ENCODE measurements around the gene CTSE. TPM values are rescaled to one million over a fixed set of nuclear protein-coding genes. Genes with fewer than 3 reads are reported as not detected.
A peak's percentile ranks its signal among the peaks of the same experiment; 100 is the strongest.
"Not testable (repeated sequence)": the region's sequence is repeated elsewhere in the genome, so short reads cannot be mapped to it uniquely, and the experiment has no call there.

The CTSE gene
- total RNA-seq, 1 donor from 2014 or later = 42.0 TPM

DNA sequence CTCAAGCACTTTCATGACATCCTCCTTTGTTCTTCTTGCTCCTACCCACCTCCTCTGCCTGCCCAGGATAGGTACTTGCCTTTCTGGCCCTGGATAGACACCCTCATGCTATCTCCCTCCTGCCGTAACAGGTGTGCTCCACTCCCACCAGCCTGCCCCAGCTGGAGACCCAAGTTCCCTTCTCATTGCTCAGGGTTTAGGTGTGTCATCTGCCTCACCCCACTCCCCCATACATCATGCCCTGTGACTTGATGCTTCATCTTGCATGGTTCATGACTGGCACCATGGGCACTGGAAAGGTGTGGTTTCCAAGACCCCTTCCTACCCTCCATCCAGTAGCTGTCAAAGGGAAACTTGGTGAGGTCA is 35.2 kb upstream of the CTSE start:
- peaks cover 7% of the 10 kb centered on the region for H3K9me3 Mint-ChIP-seq
- DNase-seq (ENCODE audit: extremely low spot score, unreplicated experiment) = no peak
- no peak overlapping the region for H3K27ac Mint-ChIP-seq
- TF ChIP-seq, protein P1, sequence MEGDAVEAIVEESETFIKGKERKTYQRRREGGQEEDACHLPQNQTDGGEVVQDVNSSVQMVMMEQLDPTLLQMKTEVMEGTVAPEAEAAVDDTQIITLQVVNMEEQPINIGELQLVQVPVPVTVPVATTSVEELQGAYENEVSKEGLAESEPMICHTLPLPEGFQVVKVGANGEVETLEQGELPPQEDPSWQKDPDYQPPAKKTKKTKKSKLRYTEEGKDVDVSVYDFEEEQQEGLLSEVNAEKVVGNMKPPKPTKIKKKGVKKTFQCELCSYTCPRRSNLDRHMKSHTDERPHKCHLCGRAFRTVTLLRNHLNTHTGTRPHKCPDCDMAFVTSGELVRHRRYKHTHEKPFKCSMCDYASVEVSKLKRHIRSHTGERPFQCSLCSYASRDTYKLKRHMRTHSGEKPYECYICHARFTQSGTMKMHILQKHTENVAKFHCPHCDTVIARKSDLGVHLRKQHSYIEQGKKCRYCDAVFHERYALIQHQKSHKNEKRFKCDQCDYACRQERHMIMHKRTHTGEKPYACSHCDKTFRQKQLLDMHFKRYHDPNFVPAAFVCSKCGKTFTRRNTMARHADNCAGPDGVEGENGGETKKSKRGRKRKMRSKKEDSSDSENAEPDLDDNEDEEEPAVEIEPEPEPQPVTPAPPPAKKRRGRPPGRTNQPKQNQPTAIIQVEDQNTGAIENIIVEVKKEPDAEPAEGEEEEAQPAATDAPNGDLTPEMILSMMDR (conservative IDR thresholded peaks at IDR 0.05) = no peak
- H3K27me3 Mint-ChIP-seq = peaks cover 10% of the 10 kb centered on the region
- H3K4me3 Mint-ChIP-seq = no peak overlapping the region
- H3K36me3 Mint-ChIP-seq = no peaks in the 10 kb centered on the region
- H3K4me1 Mint-ChIP-seq (ENCODE audit: unreplicated experiment) = no peaks in the 10 kb centered on the region

DNA sequence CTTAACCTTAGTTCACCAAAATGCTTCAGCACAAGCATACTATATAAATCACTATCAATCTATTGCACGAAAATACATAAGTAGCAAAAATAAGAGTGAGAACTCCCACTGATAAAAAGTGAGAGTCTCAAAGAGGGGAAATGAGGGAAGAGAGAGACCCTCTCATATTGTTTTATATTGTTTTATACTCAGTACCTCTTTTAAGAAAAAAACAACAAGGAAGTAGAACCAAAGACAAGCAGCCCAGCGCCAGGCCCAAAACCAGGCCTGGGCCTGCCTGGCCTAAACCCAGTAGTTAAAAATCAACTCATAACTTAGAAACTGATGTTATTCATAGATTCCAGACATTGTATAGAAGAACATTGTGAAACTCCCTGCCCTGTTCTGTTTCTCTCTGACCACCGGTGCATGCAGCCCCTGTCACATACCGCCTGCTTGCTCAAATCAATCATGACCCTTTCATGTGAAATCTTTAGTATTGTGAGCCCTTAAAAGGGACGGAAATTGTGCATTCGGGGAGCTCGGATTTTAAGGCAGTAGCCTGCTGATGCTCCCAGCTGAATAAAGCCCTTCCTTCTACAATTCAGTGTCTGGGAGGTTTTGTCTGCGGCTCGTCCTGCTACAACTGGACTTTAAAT is 34.7 kb upstream of the CTSE start:
- not testable (repeated sequence) for H3K27me3 Mint-ChIP-seq; DNase-seq (ENCODE audit: extremely low spot score, unreplicated experiment); H3K4me1 Mint-ChIP-seq (ENCODE audit: unreplicated experiment); H3K36me3 Mint-ChIP-seq; H3K27ac Mint-ChIP-seq; H3K9me3 Mint-ChIP-seq; H3K4me3 Mint-ChIP-seq

DNA sequence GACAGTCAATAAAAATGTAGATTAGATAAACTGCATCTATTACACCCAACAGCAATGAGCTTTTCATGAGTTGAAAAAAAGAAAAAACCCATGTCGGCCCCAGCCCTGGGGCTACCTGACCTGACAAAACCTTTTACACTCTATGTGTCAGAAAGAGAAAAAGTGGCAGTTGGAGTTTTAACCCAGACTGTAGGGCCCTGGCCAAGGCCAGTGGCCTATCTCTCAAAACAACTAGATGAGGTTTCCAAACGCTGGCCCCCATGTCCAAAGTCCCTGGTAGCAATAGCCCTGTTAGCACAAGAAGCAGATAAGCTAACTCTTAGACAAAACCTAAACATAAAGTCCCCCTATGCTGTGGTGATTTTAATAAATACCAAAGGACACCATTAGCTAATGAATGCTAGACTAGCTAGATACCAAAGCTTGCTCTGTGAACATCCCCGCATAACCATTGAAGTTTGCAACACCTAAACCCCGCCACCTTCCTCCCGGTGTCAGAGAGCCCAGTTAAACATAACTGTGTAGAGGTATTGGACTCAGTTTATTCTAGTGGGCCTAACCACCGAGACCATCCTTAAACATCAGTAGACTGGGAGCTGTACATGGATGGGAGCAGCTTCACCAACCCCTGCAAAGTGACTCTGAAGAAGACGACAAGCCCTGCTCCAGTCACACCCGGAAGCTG is 32.1 kb upstream of the CTSE start:
- DNase-seq (ENCODE audit: extremely low spot score, unreplicated experiment); H3K9me3 Mint-ChIP-seq; H3K36me3 Mint-ChIP-seq; H3K4me1 Mint-ChIP-seq (ENCODE audit: unreplicated experiment); H3K4me3 Mint-ChIP-seq; H3K27me3 Mint-ChIP-seq: not testable (repeated sequence)
- peak overlapping the region; percentile 27 for H3K27ac Mint-ChIP-seq

DNA sequence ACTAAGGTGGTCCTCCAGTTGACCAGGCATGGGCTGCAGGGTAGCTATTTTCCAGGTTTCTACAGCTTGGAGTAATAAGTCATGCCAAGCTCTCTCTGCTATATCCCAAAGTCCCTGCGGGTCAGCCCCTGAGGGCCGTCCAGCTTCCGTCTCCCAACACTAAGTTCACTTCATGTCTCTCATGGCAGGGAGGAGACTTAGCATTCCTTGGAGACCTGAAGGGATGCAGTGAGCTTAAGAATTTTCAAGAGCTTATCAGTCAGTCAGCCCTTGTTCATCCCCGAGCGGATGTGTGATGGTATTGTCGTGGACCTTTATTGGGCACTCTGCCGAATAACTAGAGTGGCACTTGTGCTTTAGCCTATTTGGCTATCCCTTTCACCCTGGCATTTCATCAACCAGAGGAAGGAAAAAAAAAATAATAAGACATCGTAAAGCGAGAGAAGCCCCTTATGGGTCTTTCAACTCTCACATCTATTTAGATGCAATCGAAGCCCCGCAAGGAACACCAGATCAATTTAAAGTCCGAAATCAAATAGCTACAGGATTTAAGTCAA is 31.5 kb upstream of the CTSE start:
- not testable (repeated sequence) for H3K9me3 Mint-ChIP-seq; DNase-seq (ENCODE audit: extremely low spot score, unreplicated experiment); H3K27ac Mint-ChIP-seq; H3K4me3 Mint-ChIP-seq; H3K4me1 Mint-ChIP-seq (ENCODE audit: unreplicated experiment); H3K36me3 Mint-ChIP-seq; H3K27me3 Mint-ChIP-seq

DNA sequence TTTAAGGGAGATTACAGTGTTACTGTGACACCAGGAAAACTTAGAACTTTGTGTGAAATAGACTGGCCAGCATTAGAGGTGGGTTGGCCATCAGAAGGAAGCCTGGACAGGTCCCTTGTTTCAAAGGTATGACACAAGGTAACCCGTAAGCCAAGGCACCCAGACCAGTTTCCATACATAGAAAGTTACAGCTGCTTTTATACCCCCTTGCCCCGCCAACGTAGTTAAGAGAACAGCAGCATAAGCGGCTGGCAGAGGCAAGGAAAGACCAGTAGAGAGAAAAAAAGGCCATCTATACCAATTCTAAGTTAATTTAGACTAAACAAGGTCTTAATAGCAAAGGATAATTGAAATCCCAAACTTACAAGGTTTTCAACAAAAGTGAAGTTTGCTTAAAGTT is 29.9 kb upstream of the CTSE start:
- not testable (repeated sequence) for H3K9me3 Mint-ChIP-seq; H3K4me1 Mint-ChIP-seq (ENCODE audit: unreplicated experiment); H3K27ac Mint-ChIP-seq; H3K4me3 Mint-ChIP-seq; DNase-seq (ENCODE audit: extremely low spot score, unreplicated experiment); H3K36me3 Mint-ChIP-seq; H3K27me3 Mint-ChIP-seq

DNA sequence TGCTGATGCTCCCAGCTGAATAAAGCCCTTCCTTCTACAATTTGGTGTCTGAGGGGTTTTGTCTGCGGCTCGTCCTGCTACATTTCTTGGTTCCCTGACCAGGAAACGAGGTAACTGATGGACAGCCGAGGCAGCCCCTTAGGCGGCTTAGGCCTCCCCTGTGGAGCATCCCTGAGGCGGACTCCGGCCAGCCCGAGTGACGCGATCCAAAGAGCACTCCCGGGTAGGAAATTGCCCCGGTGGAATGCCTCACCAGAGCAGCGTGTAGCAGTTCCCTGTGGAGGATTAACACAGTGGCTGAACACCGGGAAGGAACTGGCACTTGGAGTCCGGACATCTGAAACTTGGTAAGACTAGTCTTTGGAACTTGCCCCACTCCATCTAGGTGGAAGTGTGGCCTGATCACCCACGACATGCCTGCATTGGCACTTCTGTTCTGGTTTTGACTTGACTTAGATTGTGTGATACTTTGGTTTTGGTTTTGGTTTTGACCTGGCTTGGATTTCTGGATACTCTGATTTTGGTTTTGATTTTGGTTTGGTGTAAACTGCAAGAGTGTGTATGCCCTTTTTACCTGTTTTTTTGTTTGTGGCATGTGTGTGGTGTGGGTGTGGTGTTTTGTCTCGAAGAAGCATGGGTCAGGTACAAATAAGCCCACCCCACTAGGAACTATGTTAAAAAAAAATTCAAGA is 29.4 kb upstream of the CTSE start, which contains the start of gene RHEX:
RHEX (plus strand) TSS at position 255 of the 692 bp plus-strand sequence. CDS start 44,656 bp downstream, outside the sequence.
- not testable (repeated sequence) for H3K27me3 Mint-ChIP-seq; DNase-seq (ENCODE audit: extremely low spot score, unreplicated experiment); H3K36me3 Mint-ChIP-seq; H3K4me1 Mint-ChIP-seq (ENCODE audit: unreplicated experiment); H3K27ac Mint-ChIP-seq; H3K4me3 Mint-ChIP-seq; H3K9me3 Mint-ChIP-seq

DNA sequence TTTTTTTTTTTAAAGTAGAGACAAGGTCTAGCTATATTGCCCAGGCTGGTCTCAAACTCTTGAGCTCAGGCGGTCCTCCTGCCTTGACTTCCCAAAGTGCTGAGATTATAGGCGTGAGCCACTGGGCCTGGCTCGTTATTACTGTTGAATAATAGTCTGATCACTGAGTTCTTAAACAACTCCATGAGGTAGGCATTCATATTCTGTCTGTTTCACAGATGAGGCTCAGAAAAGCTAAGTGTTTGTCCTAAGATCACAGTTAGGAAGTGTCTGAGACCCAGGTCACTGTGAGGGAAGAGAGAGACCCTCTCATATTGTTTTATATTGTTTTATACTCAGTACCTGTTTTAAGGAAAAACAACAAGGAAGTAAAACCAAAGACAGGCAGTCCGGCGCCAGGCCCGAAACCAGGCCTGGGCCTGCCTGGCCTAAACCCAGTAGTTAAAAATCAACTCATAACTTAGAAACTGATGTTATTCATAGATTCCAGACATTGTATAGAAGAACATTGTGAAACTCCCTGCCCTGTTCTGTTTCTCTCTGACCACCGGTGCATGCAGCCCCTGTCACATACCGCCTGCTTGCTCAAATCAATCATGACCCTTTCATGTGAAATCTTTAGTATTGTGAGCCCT is 28.7 kb upstream of the CTSE start:
- not testable (repeated sequence) for H3K9me3 Mint-ChIP-seq; H3K4me3 Mint-ChIP-seq; DNase-seq (ENCODE audit: extremely low spot score, unreplicated experiment); H3K36me3 Mint-ChIP-seq; H3K27ac Mint-ChIP-seq; H3K27me3 Mint-ChIP-seq; H3K4me1 Mint-ChIP-seq (ENCODE audit: unreplicated experiment)

DNA sequence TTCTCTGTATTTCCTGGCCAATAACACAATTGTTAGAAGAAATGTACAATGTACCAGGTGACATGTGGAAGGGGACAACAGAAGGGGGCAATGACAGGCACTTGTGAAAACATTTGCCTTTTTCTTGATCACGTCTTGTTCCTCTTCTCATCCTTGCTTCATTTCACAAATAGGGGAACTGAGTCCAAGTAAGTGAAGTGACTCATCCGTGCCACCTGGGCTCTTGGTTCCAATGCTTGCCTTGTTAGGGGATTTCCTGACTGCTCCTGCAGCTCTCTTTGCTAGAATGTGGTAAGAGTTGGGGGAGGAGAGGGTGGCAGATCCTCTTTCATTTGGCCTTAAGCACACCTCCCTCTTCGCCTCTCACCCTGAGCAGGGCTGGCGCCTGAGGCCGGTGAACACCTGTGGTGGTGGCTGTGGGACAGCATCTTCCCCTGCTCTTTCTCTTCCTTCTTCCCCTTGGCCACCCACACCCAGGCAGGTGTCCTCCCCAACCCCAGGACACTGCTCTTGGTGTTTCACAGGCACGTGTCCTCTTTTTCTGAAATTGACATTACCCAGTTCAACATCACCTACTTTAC is 27.1 kb upstream of the CTSE start:
- Mint-ChIP-seq H3K4me1 (ENCODE audit: unreplicated experiment) (peaks cover 5% of the 10 kb centered on the region), H3K36me3 (no peaks in the 10 kb centered on the region), H3K27ac (no peak overlapping the region), H3K4me3 (no peak overlapping the region), H3K9me3 (no peaks in the 10 kb centered on the region), H3K27me3 (peaks cover 4% of the 10 kb centered on the region)
- TF ChIP-seq, protein P1 (conservative IDR thresholded peaks at IDR 0.05) = no peak
- no peak for DNase-seq (ENCODE audit: extremely low spot score, unreplicated experiment)
